Bronchial epithelial cell (primary cell): ENCODE results near the gene NUP54. TPM values are rescaled to one million over a fixed set of nuclear protein-coding genes. Genes with fewer than 3 reads are reported as not detected.

Source experiments
- DNase-seq: peaks from one replicate; pipeline ENCODE4 v3.0.0-alpha.2; 2010; ENCODE audit warnings: low read depth
- FAIRE-seq: peaks from 2 replicates; lab custom pipeline; 2011; peaks lifted over from hg19 to GRCh38; lab: Jason Lieb, UNC
- H3K27me3 ChIP-seq: 2 replicates; pipeline ENCODE4 v1.5.1; 2011; ENCODE audit warnings: low read length; ENCODE audit not compliant: control insufficient read depth, insufficient read depth
- H3K36me3 ChIP-seq: 2 replicates; pipeline ENCODE4 v1.5.1; 2011; ENCODE audit warnings: low read length; ENCODE audit not compliant: control insufficient read depth, insufficient read depth
- H3K4me3 ChIP-seq: 2 replicates; pipeline ENCODE4 v1.5.1; 2011; ENCODE audit warnings: mild to moderate bottlenecking, low read depth, low read length, control low read depth
- total RNA-seq: library from RNA; depleted of rRNA; stranded (reverse); fragments of >200 nt; gene quantifications from 2 replicates; pipeline ENCODE4 v1.2.1, GENCODE V29; 2014
- TF ChIP-seq, protein P1 (sequence below): IDR thresholded peaks from 2 replicates; pipeline ENCODE4 v1.5.1; 2011; ENCODE audit warnings: mild to moderate bottlenecking, moderate library complexity, low read length, control low read depth, inconsistent platforms; ENCODE audit not compliant: insufficient read depth, severe bottlenecking

The NUP54 gene
- total RNA-seq, 1 donor from 2014 or later = 62.4 TPM

DNA sequence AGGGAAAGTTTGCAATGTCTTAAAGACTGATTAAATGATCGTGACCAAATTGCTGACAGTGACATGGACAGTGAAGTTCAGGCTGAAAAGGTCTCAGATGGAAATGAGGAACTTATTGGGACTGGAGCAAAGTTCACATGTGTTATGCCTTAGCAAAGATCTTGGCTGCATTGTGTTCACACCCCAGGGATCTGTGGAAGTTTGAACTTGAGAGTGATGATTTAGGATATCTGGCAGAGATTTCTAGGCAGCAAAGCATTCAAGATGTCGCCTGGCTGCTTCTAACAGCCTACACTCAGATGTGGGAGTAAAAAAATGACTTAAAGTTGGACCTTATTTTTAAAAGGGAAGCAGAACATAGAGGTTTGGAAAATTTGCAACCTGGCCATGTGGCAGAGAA lies 44.0 kb upstream of the NUP54 start:
- H3K4me3 ChIP-seq = no peak overlapping the region
- FAIRE-seq = no peak
- TF ChIP-seq, protein P1, sequence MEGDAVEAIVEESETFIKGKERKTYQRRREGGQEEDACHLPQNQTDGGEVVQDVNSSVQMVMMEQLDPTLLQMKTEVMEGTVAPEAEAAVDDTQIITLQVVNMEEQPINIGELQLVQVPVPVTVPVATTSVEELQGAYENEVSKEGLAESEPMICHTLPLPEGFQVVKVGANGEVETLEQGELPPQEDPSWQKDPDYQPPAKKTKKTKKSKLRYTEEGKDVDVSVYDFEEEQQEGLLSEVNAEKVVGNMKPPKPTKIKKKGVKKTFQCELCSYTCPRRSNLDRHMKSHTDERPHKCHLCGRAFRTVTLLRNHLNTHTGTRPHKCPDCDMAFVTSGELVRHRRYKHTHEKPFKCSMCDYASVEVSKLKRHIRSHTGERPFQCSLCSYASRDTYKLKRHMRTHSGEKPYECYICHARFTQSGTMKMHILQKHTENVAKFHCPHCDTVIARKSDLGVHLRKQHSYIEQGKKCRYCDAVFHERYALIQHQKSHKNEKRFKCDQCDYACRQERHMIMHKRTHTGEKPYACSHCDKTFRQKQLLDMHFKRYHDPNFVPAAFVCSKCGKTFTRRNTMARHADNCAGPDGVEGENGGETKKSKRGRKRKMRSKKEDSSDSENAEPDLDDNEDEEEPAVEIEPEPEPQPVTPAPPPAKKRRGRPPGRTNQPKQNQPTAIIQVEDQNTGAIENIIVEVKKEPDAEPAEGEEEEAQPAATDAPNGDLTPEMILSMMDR = no peak
- no peaks in the 10 kb centered on the region for H3K27me3 ChIP-seq
- no peak for DNase-seq
- peaks cover 13% of the 10 kb centered on the region for H3K36me3 ChIP-seq

DNA sequence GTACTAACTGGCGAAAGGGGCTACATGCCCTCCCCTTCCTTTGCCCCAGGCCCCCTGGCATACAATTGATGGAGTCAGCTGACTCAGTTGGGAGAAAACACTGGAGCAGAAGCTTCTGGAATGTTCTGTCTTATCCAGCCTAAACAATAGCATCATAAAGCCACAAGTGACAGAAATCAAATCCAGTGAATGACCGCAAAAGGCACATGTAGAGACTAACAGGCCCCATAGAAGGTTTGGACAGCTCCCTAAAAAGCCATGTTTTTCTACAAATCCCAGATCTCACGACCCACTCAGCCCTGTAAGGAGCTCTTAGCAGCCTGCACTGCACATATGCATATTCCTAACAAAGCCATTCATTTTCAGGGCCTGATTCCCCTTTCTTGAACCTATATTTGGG lies 40.4 kb upstream of the NUP54 start:
- DNase-seq (no peak), FAIRE-seq (no peak)
- TF ChIP-seq, protein P1 = no peak
- Histone ChIP-seq H3K4me3 (no peak overlapping the region), H3K36me3 (peaks cover 18% of the 10 kb centered on the region), H3K27me3 (no peaks in the 10 kb centered on the region)

DNA sequence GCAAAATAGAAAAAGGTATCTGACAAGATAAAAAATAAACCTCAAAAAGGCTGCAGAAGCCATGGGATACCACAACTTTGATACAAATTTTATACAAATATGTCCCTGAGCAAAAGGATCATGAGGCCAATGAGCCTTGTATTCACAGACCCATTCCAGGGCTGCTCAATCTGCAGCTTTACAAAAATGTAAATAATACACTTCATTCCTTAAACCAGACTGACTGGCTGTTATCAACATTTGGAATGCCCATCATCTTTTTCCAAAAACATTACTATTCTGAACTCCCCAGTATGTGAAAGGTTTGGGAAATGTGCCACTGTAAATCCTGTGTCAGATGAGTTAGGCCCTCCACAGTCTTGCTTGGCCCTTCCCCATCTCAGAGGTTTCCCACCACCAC lies 40.0 kb upstream of the NUP54 start:
- H3K27me3 ChIP-seq = no peaks in the 10 kb centered on the region
- TF ChIP-seq, protein P1 = no peak
- FAIRE-seq = no peak

DNA sequence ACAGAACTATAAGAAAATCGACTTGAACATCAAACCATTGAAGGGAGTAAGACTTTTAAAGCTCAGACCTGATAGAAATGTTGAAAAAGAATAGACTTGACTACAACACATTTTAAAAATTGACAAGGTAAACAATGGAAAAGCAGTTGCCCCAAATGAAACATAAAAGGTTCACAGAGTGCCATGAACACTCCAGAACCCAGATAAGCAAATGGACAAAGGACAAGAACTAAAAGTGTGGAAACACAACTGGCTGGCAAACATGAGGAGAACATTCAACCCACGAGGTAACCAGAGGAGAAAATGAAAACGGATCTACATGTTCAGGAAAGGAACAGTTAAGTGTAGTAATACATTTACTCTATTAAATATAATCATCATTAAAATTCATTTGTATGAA lies 39.0 kb upstream of the NUP54 start:
- FAIRE-seq = no peak
- TF ChIP-seq, protein P1 = no peak
- H3K4me3 ChIP-seq = no peak overlapping the region
- no peaks in the 10 kb centered on the region for H3K27me3 ChIP-seq
- DNase-seq = no peak
- H3K36me3 ChIP-seq = peaks cover 9% of the 10 kb centered on the region

More for the DNA sequence above, 40.0 kb upstream of the NUP54 start:
- no peak for DNase-seq
- no peak overlapping the region for H3K4me3 ChIP-seq
- peaks cover 15% of the 10 kb centered on the region for H3K36me3 ChIP-seq

DNA sequence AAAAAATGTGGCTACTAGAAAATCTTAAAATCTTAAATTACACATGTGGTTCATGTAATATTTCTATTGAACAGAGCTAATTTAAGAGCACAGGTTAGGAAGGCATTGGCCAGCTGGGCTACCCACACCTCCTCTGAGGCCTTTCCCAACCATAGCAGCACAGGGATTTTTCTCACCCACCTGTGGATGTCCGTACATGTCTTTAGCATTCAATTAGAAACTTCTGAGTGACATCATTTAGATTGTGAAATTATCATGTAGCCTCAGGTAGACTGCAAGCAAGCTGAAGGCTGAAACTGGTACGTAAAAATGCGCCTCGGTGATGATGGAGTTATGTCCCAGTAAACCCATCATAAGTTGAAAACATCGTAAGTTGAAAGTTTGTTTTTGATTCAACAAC lies 34.3 kb upstream of the NUP54 start:
- H3K4me3 ChIP-seq = no peak overlapping the region
- DNase-seq = peak; percentile 86
- no peak for FAIRE-seq
- TF ChIP-seq, protein P1 = no peak
- no peaks in the 10 kb centered on the region for H3K27me3 ChIP-seq
- peaks cover 11% of the 10 kb centered on the region for H3K36me3 ChIP-seq

DNA sequence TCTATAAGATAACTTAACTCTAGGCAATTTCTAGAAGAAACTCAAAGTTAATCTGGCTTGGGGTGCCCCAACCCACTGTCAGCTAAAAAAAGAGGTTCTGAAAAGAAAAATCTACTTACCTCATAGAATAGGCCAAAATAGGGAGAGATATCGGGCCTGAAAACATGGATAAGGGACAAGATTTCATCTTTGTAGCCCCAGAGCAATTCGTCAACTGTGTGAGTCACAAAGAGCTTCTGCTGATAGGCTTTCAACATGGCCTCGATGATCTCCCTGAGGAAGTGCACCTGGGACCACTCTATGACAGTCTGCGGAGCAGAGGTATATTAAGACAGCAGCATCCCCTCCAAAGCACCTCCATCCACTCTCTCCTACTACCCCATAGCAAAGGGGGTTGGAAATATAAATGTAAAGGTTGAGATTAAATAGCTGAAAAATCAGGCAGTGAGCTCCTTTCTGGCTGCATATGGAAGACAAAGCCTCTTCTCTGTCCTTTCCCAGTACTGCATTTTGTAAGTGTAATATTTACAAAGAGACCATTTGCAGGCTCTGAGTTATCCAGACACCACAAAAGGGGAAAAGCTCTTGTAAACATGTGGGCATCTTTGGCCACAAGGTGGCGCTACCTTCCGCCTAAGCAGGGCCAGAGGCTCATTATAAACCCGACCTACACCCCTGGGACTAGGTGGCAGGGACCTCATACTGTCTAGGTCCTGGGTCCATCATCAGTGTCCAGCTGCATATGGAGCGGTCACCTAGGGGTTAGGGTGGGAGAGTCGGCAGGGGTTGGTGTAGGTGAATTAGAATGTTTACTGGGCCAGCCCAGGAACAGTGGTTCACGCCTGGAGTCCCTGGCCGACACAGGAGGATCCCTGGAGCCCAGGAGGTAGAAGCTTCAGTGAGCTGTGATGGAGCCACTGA lies 31.5 kb upstream of the NUP54 start:
- TF ChIP-seq, protein P1 = peak; percentile 91
- peaks cover 8% of the 10 kb centered on the region for H3K36me3 ChIP-seq
- FAIRE-seq (no peak), DNase-seq (peak; percentile 72)
- no peaks in the 10 kb centered on the region for H3K27me3 ChIP-seq
- H3K4me3 ChIP-seq = no peak overlapping the region
